A549 (cell line): ENCODE measurements around the gene DSCAML1. TPM values are rescaled to one million over a fixed set of nuclear protein-coding genes. Genes with fewer than 3 reads are reported as not detected.

Experiments
- ATAC-seq, 2 experiments: fragments of 200-7000 bp in 1 of 2; fragments of >200 bp in 1 of 2; cut with Nextera tagmentation in 1 of 2; cut with Tn5 transposase in 1 of 2; 3 replicates each; pipeline versions ENCODE4 v1.8.0 to v1.9.1; 2018 to 2020; ENCODE audit warnings: mild to moderate bottlenecking in 1 of 2, moderate library complexity in 1 of 2
- CTCF ChIA-PET: fragments of 300-600 bp; sonication (Branson Sonifier 250); formaldehyde crosslinking; extraction: SDS; loops from one replicate; lab custom pipeline; 2021; ENCODE audit warnings: antibody characterized with exemption, inconsistent platforms; lab: Yijun Ruan, JAX
- POLR2A ChIA-PET: fragments of 350-600 bp; formaldehyde crosslinking; extraction: SDS; loops from one replicate; lab custom pipeline; 2021; ENCODE audit warnings: antibody characterized with exemption, inconsistent platforms; lab: Yijun Ruan, JAX
- DNase-seq, 2 experiments: peaks; one replicate each; pipeline versions ENCODE4 v3.0.0 to v3.0.0-alpha.2; 2011 to 2016; ENCODE audit warnings: low read depth in 1 of 2, low spot score in 1 of 2
- FAIRE-seq: peaks from 2 replicates; lab custom pipeline; 2011; peaks lifted over from hg19 to GRCh38; lab: Jason Lieb, UNC
- H3K27ac ChIP-seq, 2 experiments: fragments of >200 bp; sonication (Bioruptor Twin); formaldehyde crosslinking; 3 replicates each; pipeline ENCODE4 v1.5.1; 2016 to 2017
- H3K4me1 ChIP-seq: fragments of >200 bp; sonication (Bioruptor Twin); formaldehyde crosslinking; 3 replicates; pipeline ENCODE4 v1.6.1; 2016
- H3K4me2 ChIP-seq: fragments of >200 bp; sonication (Bioruptor Twin); formaldehyde crosslinking; 3 replicates; pipeline ENCODE4 v1.6.1; 2016
- H3K4me3 ChIP-seq: fragments of >200 bp; sonication (Bioruptor Twin); formaldehyde crosslinking; 3 replicates; pipeline ENCODE4 v1.5.1; 2016
- H3K9me3 ChIP-seq: fragments of >200 bp; sonication (Bioruptor Twin); formaldehyde crosslinking; 3 replicates; pipeline ENCODE4 v1.6.1; 2016
- CBX8 ChIP-seq: fragments of 200-600 bp; sonication (generic); IDR thresholded peaks from 2 replicates; pipeline ENCODE4 v1.6.1; 2016
- CHD2 ChIP-seq: fragments of 150-350 bp; IDR thresholded peaks from 2 replicates; pipeline ENCODE4 v1.6.1; 2014; ENCODE audit warnings: low read length; ENCODE audit not compliant: partially characterized antibody
- CHD4 ChIP-seq: fragments of 200-600 bp; sonication (generic); IDR thresholded peaks from 2 replicates; pipeline ENCODE4 v1.6.1; 2016; ENCODE audit warnings: antibody characterized with exemption, mild to moderate bottlenecking, borderline replicate concordance
- EHMT2 ChIP-seq: fragments of 200-600 bp; sonication (generic); IDR thresholded peaks from 2 replicates; pipeline ENCODE4 v1.6.1; 2016; ENCODE audit warnings: antibody characterized with exemption, low read depth, mild to moderate bottlenecking, moderate library complexity
- ELK1 ChIP-seq: fragments of 150-350 bp; IDR thresholded peaks from 2 replicates; pipeline ENCODE4 v1.6.1; 2014; ENCODE audit warnings: low read depth, mild to moderate bottlenecking, low read length
- FOSB ChIP-seq: fragments of 250-450 bp; sonication (Bioruptor Pico); IDR thresholded peaks from 2 replicates; pipeline ENCODE4 v1.5.0; 2020; ENCODE audit warnings: mild to moderate bottlenecking, moderate library complexity
- FOSL2 ChIP-seq, 2 experiments: fragments of 450-650 bp in 1 of 2; fragments of >200 bp in 1 of 2; sonication (Bioruptor Twin) in 1 of 2; formaldehyde crosslinking; IDR thresholded peaks; 2 replicates each; pipeline versions ENCODE4 v1.5.0 to v1.6.1; 2016 to 2020; ENCODE audit warnings: mild to moderate bottlenecking in 1 of 2, moderate library complexity in 1 of 2
- FOXS1 ChIP-seq: fragments of 250-450 bp; sonication (Bioruptor Pico); IDR thresholded peaks from 2 replicates; pipeline ENCODE4 v1.5.0; 2020; ENCODE audit warnings: mild to moderate bottlenecking, moderate library complexity
- GATA3 ChIP-seq: IDR thresholded peaks from 2 replicates; pipeline ENCODE4 v1.6.1; 2012; ENCODE audit warnings: borderline replicate concordance
- HDAC2 ChIP-seq: fragments of 200-600 bp; sonication (generic); IDR thresholded peaks from 2 replicates; pipeline ENCODE4 v1.6.1; 2016
- HEYL ChIP-seq: fragments of 250-450 bp; sonication (Bioruptor Pico); IDR thresholded peaks from 2 replicates; pipeline ENCODE4 v1.8.0; 2021; ENCODE audit warnings: mild to moderate bottlenecking, moderate library complexity
- HOXB13 ChIP-seq: fragments of 250-450 bp; sonication (Bioruptor Pico); IDR thresholded peaks from 2 replicates; pipeline ENCODE4 v1.5.0; 2020; ENCODE audit warnings: low read depth, mild to moderate bottlenecking, moderate library complexity
- HOXB5 ChIP-seq: fragments of 250-450 bp; sonication (Bioruptor Pico); IDR thresholded peaks from 2 replicates; pipeline ENCODE4 v1.5.0; 2020; ENCODE audit warnings: mild to moderate bottlenecking, moderate library complexity
- MAX ChIP-seq: IDR thresholded peaks from 2 replicates; pipeline ENCODE4 v1.6.1; 2012
- MYC ChIP-seq: IDR thresholded peaks from 2 replicates; pipeline ENCODE4 v1.6.1; 2012; ENCODE audit warnings: mild to moderate bottlenecking, inconsistent platforms, low read length, improper control_type of control experiment, borderline replicate concordance
- NPAS2 ChIP-seq: fragments of 250-450 bp; sonication (Bioruptor Pico); IDR thresholded peaks from 2 replicates; pipeline ENCODE4 v1.8.0; 2022; ENCODE audit warnings: mild to moderate bottlenecking, moderate library complexity, borderline replicate concordance
- NR3C1 ChIP-seq: fragments of >200 bp; sonication (Bioruptor Twin); formaldehyde crosslinking; IDR thresholded peaks from 3 replicates; pipeline ENCODE4 v1.6.1; 2017
- PBX3 ChIP-seq: IDR thresholded peaks from 2 replicates; pipeline ENCODE4 v1.6.1; 2012
- POLR2A ChIP-seq: IDR thresholded peaks from 2 replicates; pipeline ENCODE4 v1.6.1; 2012; ENCODE audit warnings: mild to moderate bottlenecking, low read length
- POLR2AphosphoS2 ChIP-seq: conservative IDR thresholded peaks from 2 replicates; pipeline ENCODE4 v1.6.1; 2012; ENCODE audit warnings: low read length, improper control_type of control experiment, inconsistent platforms
- RAD21 ChIP-seq, 2 experiments: fragments of >200 bp in 1 of 2; sonication (Bioruptor Twin) in 1 of 2; formaldehyde crosslinking in 1 of 2; IDR thresholded peaks in 1 of 2; conservative IDR thresholded peaks in 1 of 2; 2 replicates in 1 of 2; 3 replicates in 1 of 2; pipeline ENCODE4 v1.6.1; 2012 to 2018; ENCODE audit warnings: inconsistent platforms in 1 of 2
- RCOR1 ChIP-seq: fragments of 150-350 bp; IDR thresholded peaks from 2 replicates; pipeline ENCODE4 v1.6.1; 2014; ENCODE audit warnings: antibody characterized with exemption, low read length, low read depth
- TP53 ChIP-seq: fragments of 250-450 bp; sonication (Bioruptor Pico); IDR thresholded peaks from 2 replicates; pipeline ENCODE4 v1.5.0; 2021; ENCODE audit warnings: mild to moderate bottlenecking, moderate library complexity
- USF2 ChIP-seq: fragments of 450-650 bp; IDR thresholded peaks from 2 replicates; pipeline ENCODE4 v1.6.1; 2014; ENCODE audit warnings: antibody characterized with exemption
- ZFP36 ChIP-seq: fragments of 450-650 bp; IDR thresholded peaks from 2 replicates; pipeline ENCODE4 v1.6.1; 2014; ENCODE audit warnings: borderline replicate concordance; ENCODE audit not compliant: partially characterized antibody
- ZNF302 ChIP-seq: fragments of 250-450 bp; sonication (Bioruptor Pico); IDR thresholded peaks from 2 replicates; pipeline ENCODE4 v1.9.0; 2021; ENCODE audit warnings: inconsistent platforms, mild to moderate bottlenecking, moderate library complexity
- WGBS: methylation state at CpG from one replicate; pipeline ENCODE4 v1.1.6; 2017; ENCODE audit errors: missing lambda C conversion rate; 5-methylcytosine and 5-hydroxymethylcytosine counted together
- polyA plus RNA-seq, 4 experiments: library from polyadenylated mRNA; depleted of rRNA in 3 of 4; stranded (reverse); fragments of >200 nt; fragmentation: RNase III in 1 of 4; extraction: RNeasy Plus Mini Kit Qiagen cat#74134 plus additional on column Dnase treatment in 1 of 4; gene quantifications; 2 replicates in 3 of 4; 3 replicates in 1 of 4; pipeline ENCODE4 v1.2.3, GENCODE V29; 2011 to 2017
- TF ChIP-seq, protein P1 (sequence below): fragments of 250-450 bp; sonication (Bioruptor Pico); IDR thresholded peaks from 2 replicates; pipeline ENCODE4 v1.5.0; 2021; ENCODE audit warnings: mild to moderate bottlenecking, moderate library complexity, borderline replicate concordance

The DSCAML1 gene
- polyA plus RNA-seq, 2 of the 4 experiments (the other 2 are of a cell fraction) = 0.12 to 0.31 TPM

DNA sequence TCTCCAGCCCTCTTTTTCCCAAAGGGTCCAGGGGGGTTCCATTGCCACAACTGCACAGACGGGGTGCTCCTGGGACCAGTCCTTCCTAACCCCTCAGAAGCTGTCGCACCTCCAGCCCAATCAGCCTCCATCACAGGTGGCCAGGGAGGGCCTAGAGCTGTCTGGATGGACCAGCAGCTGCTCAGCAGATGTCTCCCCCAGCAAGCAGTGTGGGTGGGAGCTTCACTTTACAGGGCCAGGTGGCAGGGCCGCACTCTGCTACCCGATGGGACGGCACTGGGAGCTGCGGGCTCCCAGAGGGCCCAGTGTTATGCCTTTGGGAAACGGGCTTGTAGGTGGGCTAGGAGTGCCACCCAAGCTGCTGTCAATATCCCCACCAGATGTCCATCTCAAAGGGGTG is 120.5 kb downstream of the DSCAML1 start:
- DNase-seq (no peak), FAIRE-seq (no peak), ATAC-seq (no peak)
- H3K4me1 ChIP-seq = no peaks in the 10 kb centered on the region
- H3K9me3 ChIP-seq = no peaks in the 10 kb centered on the region
- H3K27ac ChIP-seq = no peak overlapping the region
- CTCF ChIA-PET = no interaction called here
- TF ChIP-seq MYC (no peak), POLR2A (no peak), FOSL2 (IDR thresholded peaks at IDR 0.05) (no peak), FOSL2 (CRISPR knock-in tag; IDR thresholded peaks at IDR 0.05) (no peak), HOXB13 (CRISPR knock-in tag) (no peak), RCOR1 (no peak)
- WGBS = 80% methylated on average over 1 of the region's 7 CpGs
- H3K4me3 ChIP-seq = no peak overlapping the region
- no peak overlapping the region for H3K4me2 ChIP-seq
- POLR2A ChIA-PET = no interaction called here

DNA sequence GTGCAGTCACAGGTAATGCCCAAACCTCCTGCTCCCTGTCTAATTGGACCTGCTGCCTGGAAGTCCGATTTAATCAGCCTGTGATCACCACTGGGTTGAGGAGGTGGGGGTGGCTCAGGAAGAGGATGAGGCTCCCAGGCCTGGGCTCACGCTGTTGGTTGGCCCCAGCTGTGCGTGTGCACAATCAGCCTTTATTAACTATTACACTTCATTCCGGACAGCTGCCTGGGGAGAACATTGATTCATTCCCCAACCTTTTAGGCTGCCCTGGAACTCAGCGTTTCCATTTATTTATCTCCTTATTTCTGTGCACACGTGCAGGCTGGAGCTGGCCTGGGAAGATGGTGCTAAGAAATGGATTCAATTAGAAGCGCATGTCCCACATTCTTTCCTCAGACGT is 123.4 kb downstream of the DSCAML1 start:
- no peak for FAIRE-seq
- Histone ChIP-seq H3K9me3 (no peaks in the 10 kb centered on the region), H3K4me3 (no peak overlapping the region), H3K4me1 (no peaks in the 10 kb centered on the region), H3K4me2 (no peak overlapping the region), H3K27ac (no peak overlapping the region)
- TF ChIP-seq POLR2AphosphoS2 = no peak
- no peak for TF ChIP-seq NPAS2 (CRISPR knock-in tag)
- TF ChIP-seq GATA3 = no peak
- no peak for TF ChIP-seq TP53
- no peak for TF ChIP-seq HOXB5 (CRISPR knock-in tag)
- TF ChIP-seq CBX8 = no peak
- no peak for TF ChIP-seq PBX3
- no peak for TF ChIP-seq MAX
- WGBS = 69% methylated on average over 8 of the region's 8 CpGs
- ATAC-seq = no peak
- CTCF ChIA-PET = no interaction called here
- no peak for DNase-seq
- POLR2A ChIA-PET = no interaction called here

GRCh38 chr11:117671370-117671769 is 125.6 kb downstream of the DSCAML1 start:
- Histone ChIP-seq H3K4me3 (no peak overlapping the region), H3K9me3 (no peaks in the 10 kb centered on the region), H3K4me2 (no peak overlapping the region), H3K4me1 (no peaks in the 10 kb centered on the region), H3K27ac (no peak overlapping the region)
- WGBS = 74% methylated on average over 4 of the region's 4 CpGs
- ATAC-seq (no peak), DNase-seq (no peak), FAIRE-seq (no peak)
- CTCF ChIA-PET = no interaction called here
- POLR2A ChIA-PET = no interaction called here
- TF ChIP-seq USF2 = no peak
- TF ChIP-seq HDAC2 = no peak
- TF ChIP-seq CHD4 = no peak
- no peak for TF ChIP-seq NR3C1
- no peak for TF ChIP-seq RCOR1
- no peak for TF ChIP-seq GATA3
- TF ChIP-seq CBX8 = no peak
- TF ChIP-seq ZNF302 = no peak
- TF ChIP-seq FOXS1 (CRISPR knock-in tag) = no peak
- no peak for TF ChIP-seq POLR2A
- TF ChIP-seq ZFP36 = no peak
- no peak for TF ChIP-seq ELK1
- no peak for TF ChIP-seq HEYL
- no peak for TF ChIP-seq CHD2
- no peak for TF ChIP-seq EHMT2
- TF ChIP-seq RAD21 (conservative IDR thresholded peaks at IDR 0.05 in 1 of 2, IDR thresholded peaks at IDR 0.05 in 1 of 2) = no peak
- TF ChIP-seq, protein P1, sequence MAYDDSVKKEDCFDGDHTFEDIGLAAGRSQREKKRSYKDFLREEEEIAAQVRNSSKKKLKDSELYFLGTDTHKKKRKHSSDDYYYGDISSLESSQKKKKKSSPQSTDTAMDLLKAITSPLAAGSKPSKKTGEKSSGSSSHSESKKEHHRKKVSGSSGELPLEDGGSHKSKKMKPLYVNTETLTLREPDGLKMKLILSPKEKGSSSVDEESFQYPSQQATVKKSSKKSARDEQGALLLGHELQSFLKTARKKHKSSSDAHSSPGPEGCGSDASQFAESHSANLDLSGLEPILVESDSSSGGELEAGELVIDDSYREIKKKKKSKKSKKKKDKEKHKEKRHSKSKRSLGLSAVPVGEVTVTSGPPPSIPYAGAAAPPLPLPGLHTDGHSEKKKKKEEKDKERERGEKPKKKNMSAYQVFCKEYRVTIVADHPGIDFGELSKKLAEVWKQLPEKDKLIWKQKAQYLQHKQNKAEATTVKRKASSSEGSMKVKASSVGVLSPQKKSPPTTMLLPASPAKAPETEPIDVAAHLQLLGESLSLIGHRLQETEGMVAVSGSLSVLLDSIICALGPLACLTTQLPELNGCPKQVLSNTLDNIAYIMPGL (CRISPR knock-in tag) = no peak
- TF ChIP-seq FOSB (CRISPR knock-in tag) = no peak
- TF ChIP-seq MAX = no peak
